Stimulated activated naive CD8-positive, alpha-beta T cell treated with anti-CD3 and anti-CD28 coated beads, Interleukin-15, Interleukin-2, amounts not matched to agents 100 ng/mL and 50 ng/mL, for 24 hours (primary cell): ENCODE measurements around the gene C1QTNF12.

Experiments used
- H3K27ac Mint-ChIP-seq: one replicate; pipeline ENCODE4 v1.8.0; 2021; ENCODE audit warnings: mild to moderate bottlenecking, mixed read lengths
- H3K27me3 Mint-ChIP-seq: one replicate; pipeline ENCODE4 v1.8.0; 2021; ENCODE audit warnings: mixed read lengths
- H3K36me3 Mint-ChIP-seq: one replicate; pipeline ENCODE4 v1.8.0; 2021; ENCODE audit warnings: low read depth, mixed read lengths
- H3K4me1 Mint-ChIP-seq: one replicate; pipeline ENCODE4 v1.8.0; 2021; ENCODE audit warnings: low read depth, mixed read lengths
- H3K4me3 Mint-ChIP-seq: one replicate; pipeline ENCODE4 v1.8.0; 2021; ENCODE audit warnings: mild to moderate bottlenecking, mixed read lengths
- H3K9me3 Mint-ChIP-seq: one replicate; pipeline ENCODE4 v1.8.0; 2021; ENCODE audit warnings: mixed read lengths

C1QTNF12 gene

DNA sequence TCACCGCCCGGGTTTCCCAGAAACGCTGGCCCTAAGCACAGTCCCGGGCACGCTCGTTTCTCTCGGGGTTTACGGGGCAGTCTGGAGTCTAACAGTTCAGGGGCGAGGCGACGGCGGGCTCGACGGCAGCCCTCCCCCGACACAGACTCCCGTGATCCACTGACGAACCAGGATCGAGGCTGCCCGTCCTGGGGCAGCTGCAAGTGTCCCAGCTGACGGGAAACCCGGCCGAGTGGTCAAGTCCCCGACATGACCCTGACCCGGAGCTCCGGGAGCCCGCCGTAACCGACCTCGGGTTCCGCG is 26.6 kb upstream of the C1QTNF12 start:
- Mint-ChIP-seq H3K36me3 (peaks cover 25% of the 10 kb centered on the region), H3K4me3 (peak overlapping the region; percentile 91), H3K27me3 (no peaks in the 10 kb centered on the region), H3K4me1 (peaks cover 40% of the 10 kb centered on the region), H3K27ac (peak overlapping the region; percentile 77), H3K9me3 (no peaks in the 10 kb centered on the region)

DNA sequence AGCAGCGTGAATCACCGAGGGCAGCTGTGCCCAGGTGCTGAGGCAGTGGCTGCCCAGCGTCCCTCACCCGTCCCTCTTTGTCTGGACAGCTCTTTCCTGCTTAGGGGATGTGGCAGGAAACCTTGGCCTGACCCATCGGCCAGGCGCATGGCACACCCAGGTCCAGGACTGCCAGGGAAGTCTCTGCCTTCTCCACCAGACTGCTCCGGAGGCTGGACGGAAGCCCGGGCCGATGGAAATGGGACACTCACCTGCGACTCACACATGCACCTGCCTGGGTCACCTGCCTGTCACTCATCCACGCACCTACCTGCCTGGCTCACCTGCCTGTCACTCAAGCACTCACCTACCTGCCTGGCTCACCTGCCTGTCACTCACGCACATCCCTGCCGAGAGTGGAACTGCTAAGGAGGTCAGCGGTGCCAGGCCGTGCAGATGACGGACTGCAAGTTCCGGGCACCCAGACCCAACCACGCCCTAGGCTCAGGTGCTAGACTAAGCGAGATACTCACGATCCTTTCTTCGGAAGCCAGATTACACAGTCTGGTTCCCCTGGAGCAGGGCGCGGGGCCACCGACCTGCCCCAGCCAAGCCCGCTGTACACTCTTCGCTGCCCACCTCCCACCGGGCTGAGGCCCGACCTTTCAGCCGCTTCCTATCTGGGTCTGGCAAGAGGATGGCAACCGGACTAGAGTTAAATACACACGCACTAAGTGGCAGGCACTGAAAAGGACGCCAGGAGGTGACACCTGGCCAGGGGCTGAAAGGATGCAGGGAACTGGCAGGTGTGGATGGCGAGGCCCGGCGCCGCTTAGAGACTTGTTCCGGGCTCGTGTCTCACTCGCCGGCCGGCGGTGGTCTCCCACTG is 26.1 kb upstream of the C1QTNF12 start:
- no peaks in the 10 kb centered on the region for H3K27me3 Mint-ChIP-seq
- H3K36me3 Mint-ChIP-seq = peaks cover 29% of the 10 kb centered on the region
- peaks cover 40% of the 10 kb centered on the region for H3K4me1 Mint-ChIP-seq
- no peaks in the 10 kb centered on the region for H3K9me3 Mint-ChIP-seq
- H3K4me3 Mint-ChIP-seq = peak overlapping the region; percentile 91
- H3K27ac Mint-ChIP-seq = peak overlapping the region; percentile 77

DNA sequence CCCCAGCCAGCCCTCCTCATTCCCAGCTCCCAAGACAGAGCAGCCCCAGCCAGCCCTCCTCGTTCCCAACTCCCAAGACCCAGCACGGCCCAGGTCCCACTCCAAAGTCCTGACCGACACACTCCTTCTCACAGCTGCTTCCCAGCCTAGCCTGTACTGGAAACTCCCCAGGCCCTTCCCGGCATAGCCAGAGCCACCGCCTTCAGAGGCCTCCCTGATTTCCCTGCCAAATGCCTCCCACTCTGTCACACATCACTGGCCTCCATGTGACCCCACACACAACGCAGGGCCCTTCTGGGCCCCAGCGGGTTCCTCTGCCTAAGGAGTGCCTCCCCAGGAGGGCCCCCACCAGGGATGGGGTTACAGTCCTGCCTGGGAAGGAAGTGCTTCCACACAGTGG is 24.3 kb upstream of the C1QTNF12 start:
- Mint-ChIP-seq H3K9me3 (no peaks in the 10 kb centered on the region), H3K4me1 (peaks cover 44% of the 10 kb centered on the region), H3K36me3 (peaks cover 34% of the 10 kb centered on the region), H3K4me3 (peak overlapping the region; percentile 76), H3K27me3 (no peaks in the 10 kb centered on the region), H3K27ac (peak overlapping the region; percentile 87)

DNA sequence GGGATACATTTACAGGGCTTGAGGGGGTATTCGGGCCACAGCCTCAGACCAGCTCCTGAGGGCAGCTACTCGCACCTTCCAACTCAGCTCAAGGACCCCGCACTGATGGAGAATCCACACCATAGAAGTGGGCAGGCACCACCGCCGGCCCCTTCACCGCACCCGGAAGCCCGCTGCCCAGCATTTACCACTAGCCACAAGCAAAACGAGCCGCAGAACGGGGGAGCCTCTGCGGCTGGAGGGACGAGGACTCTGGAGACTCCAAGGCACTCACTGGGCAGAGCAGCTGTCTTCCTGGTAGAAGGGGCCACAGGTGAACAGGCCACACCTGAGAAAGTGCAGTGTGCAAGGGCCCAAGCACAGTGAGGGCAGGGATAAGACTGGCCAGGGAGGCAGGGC is 21.8 kb upstream of the C1QTNF12 start:
- Mint-ChIP-seq H3K36me3 (peaks cover 36% of the 10 kb centered on the region), H3K27me3 (no peaks in the 10 kb centered on the region), H3K27ac (no peak overlapping the region), H3K4me3 (no peak overlapping the region), H3K4me1 (peaks cover 41% of the 10 kb centered on the region), H3K9me3 (no peaks in the 10 kb centered on the region)

DNA sequence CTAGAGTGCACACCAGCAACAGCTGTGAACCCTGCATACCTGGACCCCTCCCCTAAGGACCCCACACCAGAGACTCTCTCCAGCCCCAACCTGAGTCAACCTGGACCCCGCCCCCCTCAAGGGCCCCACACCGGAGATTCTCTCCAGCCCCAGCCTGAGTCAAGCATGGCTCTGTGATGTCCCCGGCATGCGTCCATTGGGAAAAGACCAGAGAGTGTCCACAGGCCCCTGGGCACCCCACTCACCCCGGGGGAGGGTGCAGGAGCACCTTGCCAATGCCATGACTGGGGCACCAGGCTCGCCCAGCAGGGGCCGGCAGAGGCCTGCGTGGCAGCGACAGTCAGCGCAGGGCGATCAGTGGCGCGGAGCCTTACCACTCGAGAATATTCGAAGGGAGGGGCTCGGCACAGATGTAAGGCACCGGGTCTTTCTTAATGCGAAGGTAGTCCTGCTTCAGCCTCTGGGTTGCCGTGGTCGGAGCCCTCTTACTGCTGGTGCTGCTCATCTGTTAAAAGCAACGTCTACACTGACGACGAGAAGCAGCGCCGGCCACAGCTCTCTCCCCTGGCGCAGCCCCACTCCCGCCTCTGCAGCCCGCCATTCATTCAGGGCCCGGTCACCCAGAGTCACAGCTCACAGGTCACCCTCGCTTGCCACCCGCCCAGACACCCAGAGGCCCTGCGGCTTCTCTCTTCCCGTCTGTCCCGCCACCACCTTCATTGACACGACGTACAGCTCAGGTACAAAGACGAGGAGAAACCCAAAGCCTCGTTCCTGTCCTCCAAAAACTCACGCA is 21.2 kb upstream of the C1QTNF12 start:
- Mint-ChIP-seq H3K27ac (no peak overlapping the region), H3K9me3 (no peaks in the 10 kb centered on the region), H3K4me1 (peaks cover 37% of the 10 kb centered on the region), H3K36me3 (peaks cover 42% of the 10 kb centered on the region), H3K27me3 (no peaks in the 10 kb centered on the region), H3K4me3 (no peak overlapping the region)

DNA sequence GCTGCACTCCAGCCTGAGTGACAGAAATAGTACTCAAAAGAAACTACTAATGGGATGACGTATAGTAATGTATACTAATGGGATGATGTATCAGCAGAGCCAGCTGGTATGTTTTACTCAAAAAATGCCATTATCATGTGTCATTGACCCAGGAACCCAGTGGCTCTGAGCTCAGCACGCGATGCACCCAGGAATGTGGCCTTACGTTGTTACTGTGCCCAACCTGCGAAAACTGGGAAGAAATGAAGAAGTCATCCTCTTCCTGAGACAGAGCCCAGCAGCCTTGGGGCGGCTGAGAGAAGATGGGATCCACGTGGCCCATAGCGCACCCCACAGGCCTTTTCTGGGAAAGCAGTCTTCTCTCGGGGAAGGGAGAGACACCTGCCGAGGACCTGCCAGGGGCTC is 18.3 kb upstream of the C1QTNF12 start:
- no peaks in the 10 kb centered on the region for H3K27me3 Mint-ChIP-seq
- no peaks in the 10 kb centered on the region for H3K9me3 Mint-ChIP-seq
- H3K4me3 Mint-ChIP-seq = no peak overlapping the region
- peaks cover 15% of the 10 kb centered on the region for H3K4me1 Mint-ChIP-seq
- peaks cover 38% of the 10 kb centered on the region for H3K36me3 Mint-ChIP-seq
- no peak overlapping the region for H3K27ac Mint-ChIP-seq

DNA sequence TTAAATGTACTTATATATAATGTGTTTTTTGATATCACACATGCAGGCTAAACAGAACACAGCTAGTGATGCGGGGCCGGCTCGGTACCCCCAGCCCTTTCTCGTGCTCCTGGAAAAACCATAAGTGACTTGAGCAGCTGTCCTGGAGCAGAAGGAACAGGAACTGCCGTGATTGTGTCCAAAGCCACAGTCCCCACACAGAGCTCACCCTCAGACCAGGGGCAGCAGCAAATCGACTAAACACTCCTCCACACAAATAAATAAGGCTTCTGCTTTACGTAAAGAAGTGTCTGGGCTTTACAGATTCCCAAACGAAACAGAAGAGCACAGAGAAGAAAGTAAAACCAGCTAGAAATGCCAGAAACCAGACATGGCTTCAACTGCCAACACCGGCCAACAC is 17.5 kb upstream of the C1QTNF12 start:
- Mint-ChIP-seq H3K36me3 (peaks cover 42% of the 10 kb centered on the region), H3K27ac (no peak overlapping the region)

DNA sequence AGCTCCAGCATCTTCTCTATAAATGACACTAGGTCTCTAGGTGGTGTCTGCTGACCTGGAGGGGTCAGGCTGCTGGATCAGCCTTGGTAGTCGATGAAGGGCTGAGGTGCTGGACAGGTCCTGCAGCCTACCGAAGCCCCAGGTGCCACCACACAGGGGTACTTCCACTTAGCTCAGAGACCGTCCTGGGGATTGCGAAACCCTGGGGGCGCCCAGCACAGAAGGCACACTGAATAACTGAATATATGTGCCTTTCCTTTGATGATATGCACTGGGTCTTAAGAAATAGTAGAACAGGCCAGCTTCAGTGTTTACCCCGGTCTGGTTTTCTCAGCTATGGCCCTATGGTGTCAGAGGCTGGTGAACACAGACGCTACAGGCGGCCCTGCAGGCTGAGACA is 16.2 kb upstream of the C1QTNF12 start:
- H3K27ac Mint-ChIP-seq = no peak overlapping the region
- H3K4me3 Mint-ChIP-seq = no peak overlapping the region
- H3K9me3 Mint-ChIP-seq = no peaks in the 10 kb centered on the region
- H3K36me3 Mint-ChIP-seq = peaks cover 39% of the 10 kb centered on the region
- H3K27me3 Mint-ChIP-seq = no peaks in the 10 kb centered on the region
- H3K4me1 Mint-ChIP-seq = peaks cover 11% of the 10 kb centered on the region

More for the DNA sequence above, 17.5 kb upstream of the C1QTNF12 start:
- Mint-ChIP-seq H3K9me3 (no peaks in the 10 kb centered on the region), H3K27me3 (no peaks in the 10 kb centered on the region), H3K4me1 (peaks cover 11% of the 10 kb centered on the region), H3K4me3 (no peak overlapping the region)

DNA sequence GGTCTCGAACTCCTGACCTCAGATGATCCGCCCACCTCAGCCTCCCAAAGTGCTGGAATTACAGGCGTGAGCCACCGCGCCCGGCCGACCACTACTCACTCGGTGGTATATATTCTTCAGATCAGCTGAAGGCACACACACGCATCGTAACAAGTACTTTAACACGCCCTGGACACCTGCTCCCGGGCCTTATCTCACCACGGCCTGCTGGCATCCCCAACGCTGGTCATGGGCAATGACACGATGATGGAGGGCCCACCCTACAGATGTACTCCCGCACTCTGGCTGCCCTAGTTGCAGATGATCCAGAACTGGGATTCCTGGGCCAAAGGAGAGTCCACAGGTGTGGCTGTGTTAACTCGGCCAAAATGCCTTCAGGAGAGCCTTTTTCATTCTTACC is 15.5 kb upstream of the C1QTNF12 start:
- Mint-ChIP-seq H3K27ac (no peak overlapping the region), H3K4me3 (no peak overlapping the region), H3K9me3 (no peaks in the 10 kb centered on the region), H3K4me1 (peaks cover 11% of the 10 kb centered on the region), H3K27me3 (no peaks in the 10 kb centered on the region), H3K36me3 (peaks cover 42% of the 10 kb centered on the region)

DNA sequence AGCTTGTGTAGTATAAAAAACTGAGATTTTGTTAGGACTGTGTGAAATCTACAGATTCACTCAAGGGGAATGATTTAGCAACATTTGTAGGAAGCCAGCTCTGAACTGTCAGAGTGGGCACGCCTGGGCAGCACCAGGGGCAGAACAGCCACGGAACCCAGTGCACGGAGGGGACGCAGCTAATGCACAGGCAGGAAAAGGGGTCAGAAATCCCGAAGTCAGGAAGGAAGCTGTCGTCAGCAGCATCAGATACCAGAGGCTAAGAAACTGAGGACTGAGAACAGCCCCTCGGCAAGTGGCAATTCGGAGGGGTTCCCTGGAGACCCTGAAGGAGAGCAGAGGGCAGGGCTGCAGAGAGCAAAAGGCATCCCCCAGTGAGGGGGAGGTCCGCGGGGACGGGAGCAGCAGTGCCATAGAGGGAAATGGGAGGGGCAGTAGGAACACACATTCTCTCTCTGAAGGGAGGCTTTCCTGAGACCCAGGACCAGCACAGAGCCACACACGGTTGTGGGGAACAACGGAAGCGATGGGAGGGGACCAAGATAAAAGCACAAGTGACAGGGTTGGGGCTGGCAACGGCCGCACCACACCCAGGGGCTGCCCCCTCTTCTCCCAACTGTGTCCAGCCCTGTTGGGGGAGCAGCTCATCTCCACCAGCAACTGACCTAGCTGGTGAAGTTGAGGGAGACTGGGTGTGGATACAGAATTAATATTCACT is 14.5 kb upstream of the C1QTNF12 start:
- no peak overlapping the region for H3K4me3 Mint-ChIP-seq
- H3K4me1 Mint-ChIP-seq = peaks cover 9% of the 10 kb centered on the region
- H3K36me3 Mint-ChIP-seq = peaks cover 43% of the 10 kb centered on the region
- no peaks in the 10 kb centered on the region for H3K9me3 Mint-ChIP-seq
- H3K27me3 Mint-ChIP-seq = no peaks in the 10 kb centered on the region
- peak overlapping the region; percentile 22 for H3K27ac Mint-ChIP-seq

DNA sequence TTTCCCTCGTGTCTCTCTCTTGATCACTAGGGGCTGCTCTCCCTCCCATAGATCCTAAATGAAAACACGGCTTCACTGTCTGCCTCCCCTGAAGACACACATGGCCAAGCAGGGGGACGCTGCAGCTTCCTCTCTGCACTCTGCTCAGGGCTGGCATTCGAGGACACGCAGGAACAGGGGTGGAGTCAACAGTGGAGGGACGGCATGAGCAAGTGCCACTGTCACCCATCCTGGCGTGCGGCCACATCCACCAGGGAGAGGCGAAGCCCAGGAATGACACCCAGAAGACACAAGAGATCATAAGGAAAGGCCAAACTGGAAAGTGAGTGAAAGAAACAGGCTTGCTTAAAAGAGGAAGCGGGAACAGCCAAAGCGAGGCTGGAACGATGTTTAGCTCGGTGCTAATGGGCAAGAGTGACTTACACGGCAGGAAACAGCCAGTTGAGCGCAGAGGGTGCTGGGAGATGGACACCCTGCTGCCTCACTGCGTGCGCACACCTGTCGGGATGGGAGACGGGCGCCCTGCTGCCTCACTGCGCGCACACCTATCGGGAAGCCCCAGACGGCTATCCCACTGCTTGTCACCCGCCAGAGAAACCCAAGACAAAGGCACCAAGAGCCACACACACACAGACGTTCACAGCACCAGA is 13.6 kb upstream of the C1QTNF12 start:
- no peak overlapping the region for H3K4me3 Mint-ChIP-seq
- H3K27ac Mint-ChIP-seq = no peak overlapping the region
- no peaks in the 10 kb centered on the region for H3K27me3 Mint-ChIP-seq
- peaks cover 44% of the 10 kb centered on the region for H3K36me3 Mint-ChIP-seq
- H3K9me3 Mint-ChIP-seq = no peaks in the 10 kb centered on the region
- peaks cover 6% of the 10 kb centered on the region for H3K4me1 Mint-ChIP-seq

DNA sequence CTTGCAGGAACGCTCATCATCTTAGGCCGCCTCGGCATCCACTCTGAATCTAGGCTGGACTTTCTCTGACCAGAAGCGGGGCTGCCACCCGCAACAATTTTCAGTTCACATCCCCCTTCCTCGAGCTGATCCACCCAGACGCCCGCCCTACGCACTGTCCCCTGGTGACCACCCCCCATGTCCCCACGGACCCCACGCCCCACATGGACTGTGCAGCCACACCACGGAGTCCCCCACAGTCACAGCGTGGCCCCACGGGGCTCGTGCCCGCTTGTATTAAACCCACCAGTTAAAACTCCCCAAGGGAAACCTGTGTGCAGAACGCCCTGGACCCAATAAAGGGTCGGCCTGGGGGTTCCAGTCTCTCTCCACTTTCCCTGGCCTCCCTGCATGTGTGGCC is 13.0 kb upstream of the C1QTNF12 start:
- H3K27me3 Mint-ChIP-seq = no peaks in the 10 kb centered on the region
- peaks cover 44% of the 10 kb centered on the region for H3K36me3 Mint-ChIP-seq
- H3K27ac Mint-ChIP-seq = no peak overlapping the region
- H3K9me3 Mint-ChIP-seq = no peaks in the 10 kb centered on the region
- H3K4me3 Mint-ChIP-seq = no peak overlapping the region
- peaks cover 6% of the 10 kb centered on the region for H3K4me1 Mint-ChIP-seq

DNA sequence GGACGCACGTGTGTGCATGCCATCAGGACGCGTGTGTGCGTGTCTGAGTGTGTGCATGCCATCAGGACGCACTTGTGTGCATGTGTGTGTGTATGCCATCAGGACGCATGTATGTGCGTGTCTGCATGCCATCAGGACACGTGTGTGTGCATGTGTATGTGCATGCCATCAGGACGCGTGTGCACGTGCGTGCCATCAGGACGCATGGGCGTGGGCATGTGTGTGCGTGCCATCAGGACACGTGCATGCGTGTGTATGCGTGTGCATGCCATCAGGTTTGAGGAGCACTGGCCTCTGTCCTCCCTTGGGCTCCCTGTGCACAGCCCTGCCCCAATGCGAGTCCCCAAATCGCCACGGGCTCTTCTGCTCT is 12.6 kb upstream of the C1QTNF12 start:
- H3K9me3 Mint-ChIP-seq = no peaks in the 10 kb centered on the region
- H3K4me1 Mint-ChIP-seq = peaks cover 6% of the 10 kb centered on the region
- H3K27me3 Mint-ChIP-seq = no peaks in the 10 kb centered on the region
- H3K27ac Mint-ChIP-seq = no peak overlapping the region
- no peak overlapping the region for H3K4me3 Mint-ChIP-seq
- H3K36me3 Mint-ChIP-seq = peaks cover 44% of the 10 kb centered on the region

DNA sequence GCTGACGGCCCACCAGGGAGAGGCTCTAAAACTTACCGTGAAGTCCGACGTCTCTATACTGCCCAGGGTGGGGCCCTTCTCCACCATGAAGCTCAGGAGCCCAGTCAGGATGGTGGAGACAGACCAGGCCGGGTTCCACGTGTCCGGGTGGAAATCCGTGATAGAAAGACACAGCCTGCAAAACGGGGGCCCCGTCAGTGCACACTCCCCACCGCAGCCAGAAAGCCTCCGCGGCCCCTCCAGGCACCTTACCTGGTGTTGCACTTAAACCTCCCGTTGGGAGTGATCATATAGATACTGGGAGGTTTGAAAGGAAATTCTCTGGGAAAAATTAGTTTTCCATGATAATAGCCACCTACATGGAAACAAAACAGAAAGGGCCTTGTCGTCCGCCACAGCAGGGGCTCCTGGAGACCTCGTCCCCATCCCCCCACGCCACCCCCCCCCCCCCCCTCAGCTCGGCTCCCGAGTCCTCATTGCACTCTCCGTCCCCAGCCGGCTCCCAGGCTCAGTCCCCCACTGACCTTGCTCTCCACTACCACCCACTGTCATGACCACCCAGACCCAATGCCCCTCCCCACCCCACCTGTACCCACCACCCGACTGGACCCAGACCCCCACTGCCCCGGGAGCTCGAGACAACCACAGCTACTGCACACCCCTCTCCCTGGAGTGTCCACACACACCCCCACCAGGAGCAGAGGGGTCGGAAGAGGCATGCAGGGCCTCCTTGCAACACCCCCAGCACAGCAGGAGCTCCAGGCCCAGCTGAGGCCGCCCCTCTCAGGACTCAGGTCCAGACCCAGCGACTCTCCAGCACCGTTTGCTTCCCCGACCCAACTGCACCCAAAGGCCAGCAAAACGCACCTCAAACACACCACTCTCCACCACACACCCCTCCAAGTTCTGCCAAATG is 10.7 kb upstream of the C1QTNF12 start:
- H3K9me3 Mint-ChIP-seq = no peaks in the 10 kb centered on the region
- no peaks in the 10 kb centered on the region for H3K27me3 Mint-ChIP-seq
- peaks cover 43% of the 10 kb centered on the region for H3K36me3 Mint-ChIP-seq
- H3K4me1 Mint-ChIP-seq = peaks cover 6% of the 10 kb centered on the region
- H3K4me3 Mint-ChIP-seq = no peak overlapping the region
- H3K27ac Mint-ChIP-seq = no peak overlapping the region
